ENCODE measurements around the gene CHRNA9. TPM values are rescaled to one million over a fixed set of nuclear protein-coding genes. Genes with fewer than 3 reads are reported as not detected.
A peak's percentile ranks its signal among the peaks of the same experiment; 100 is the strongest.

CHRNA9 gene
- total RNA-seq, 1 experiment from 2014 or later = 1.2 TPM

DNA sequence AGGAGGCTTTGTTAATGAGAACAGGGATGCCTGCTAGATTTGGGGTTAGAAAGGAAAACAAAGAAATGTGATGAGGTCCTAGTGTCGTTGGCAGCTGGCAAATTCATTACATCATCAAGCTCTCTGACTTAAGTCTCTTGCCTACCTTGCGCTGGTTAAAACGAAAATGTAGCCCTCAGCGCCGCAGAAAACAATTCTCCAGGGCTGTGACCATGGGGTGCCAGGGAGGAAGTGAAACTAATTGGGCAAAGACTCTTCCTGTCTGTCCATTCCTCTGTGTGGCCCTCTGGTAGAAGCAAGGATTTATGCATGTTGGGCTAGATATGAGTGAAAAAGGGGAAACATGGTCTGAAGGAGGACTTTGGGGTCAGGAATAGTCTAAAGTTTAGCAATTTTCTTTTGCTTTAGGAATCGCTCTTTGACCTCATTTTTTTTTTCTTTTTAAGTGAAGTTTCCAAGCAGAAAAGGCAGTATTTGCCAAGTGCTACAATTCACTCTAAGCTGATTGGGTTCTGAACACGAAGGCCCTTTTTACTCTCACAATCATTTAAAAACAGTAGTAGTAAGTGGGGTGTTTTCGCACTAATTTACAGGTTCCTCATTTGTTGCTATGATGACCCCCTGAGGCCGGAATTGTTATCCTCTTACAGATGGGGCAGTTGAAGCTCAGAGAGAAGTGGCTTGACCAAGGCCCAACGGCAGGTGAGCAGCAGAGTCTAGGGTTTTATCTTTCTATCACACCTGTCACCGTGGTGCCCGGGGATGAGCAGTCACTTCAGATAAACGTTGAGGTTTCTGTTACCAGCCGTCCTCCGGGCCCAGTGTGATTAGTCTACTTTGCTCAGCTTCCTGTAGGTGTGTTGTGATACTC lies 27.3 kb upstream of the CHRNA9 start:
- peaks cover 56% of the 10 kb centered on the region for H3K4me1 Mint-ChIP-seq
- POLR2A ChIA-PET = no interaction called here

More for the DNA sequence above, 27.3 kb upstream of the CHRNA9 start:
- TF ChIP-seq ATF1 (CRISPR knock-in tag; IDR thresholded peaks at IDR 0.05) = no peak
- TF ChIP-seq NR2C2 (CRISPR knock-in tag; IDR thresholded peaks at IDR 0.05) = no peak
- TF ChIP-seq, protein P1, sequence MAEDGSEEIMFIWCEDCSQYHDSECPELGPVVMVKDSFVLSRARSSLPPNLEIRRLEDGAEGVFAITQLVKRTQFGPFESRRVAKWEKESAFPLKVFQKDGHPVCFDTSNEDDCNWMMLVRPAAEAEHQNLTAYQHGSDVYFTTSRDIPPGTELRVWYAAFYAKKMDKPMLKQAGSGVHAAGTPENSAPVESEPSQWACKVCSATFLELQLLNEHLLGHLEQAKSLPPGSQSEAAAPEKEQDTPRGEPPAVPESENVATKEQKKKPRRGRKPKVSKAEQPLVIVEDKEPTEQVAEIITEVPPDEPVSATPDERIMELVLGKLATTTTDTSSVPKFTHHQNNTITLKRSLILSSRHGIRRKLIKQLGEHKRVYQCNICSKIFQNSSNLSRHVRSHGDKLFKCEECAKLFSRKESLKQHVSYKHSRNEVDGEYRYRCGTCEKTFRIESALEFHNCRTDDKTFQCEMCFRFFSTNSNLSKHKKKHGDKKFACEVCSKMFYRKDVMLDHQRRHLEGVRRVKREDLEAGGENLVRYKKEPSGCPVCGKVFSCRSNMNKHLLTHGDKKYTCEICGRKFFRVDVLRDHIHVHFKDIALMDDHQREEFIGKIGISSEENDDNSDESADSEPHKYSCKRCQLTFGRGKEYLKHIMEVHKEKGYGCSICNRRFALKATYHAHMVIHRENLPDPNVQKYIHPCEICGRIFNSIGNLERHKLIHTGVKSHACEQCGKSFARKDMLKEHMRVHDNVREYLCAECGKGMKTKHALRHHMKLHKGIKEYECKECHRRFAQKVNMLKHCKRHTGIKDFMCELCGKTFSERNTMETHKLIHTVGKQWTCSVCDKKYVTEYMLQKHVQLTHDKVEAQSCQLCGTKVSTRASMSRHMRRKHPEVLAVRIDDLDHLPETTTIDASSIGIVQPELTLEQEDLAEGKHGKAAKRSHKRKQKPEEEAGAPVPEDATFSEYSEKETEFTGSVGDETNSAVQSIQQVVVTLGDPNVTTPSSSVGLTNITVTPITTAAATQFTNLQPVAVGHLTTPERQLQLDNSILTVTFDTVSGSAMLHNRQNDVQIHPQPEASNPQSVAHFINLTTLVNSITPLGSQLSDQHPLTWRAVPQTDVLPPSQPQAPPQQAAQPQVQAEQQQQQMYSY (CRISPR knock-in tag; IDR thresholded peaks at IDR 0.05) = no peak
- TF ChIP-seq, protein P2, sequence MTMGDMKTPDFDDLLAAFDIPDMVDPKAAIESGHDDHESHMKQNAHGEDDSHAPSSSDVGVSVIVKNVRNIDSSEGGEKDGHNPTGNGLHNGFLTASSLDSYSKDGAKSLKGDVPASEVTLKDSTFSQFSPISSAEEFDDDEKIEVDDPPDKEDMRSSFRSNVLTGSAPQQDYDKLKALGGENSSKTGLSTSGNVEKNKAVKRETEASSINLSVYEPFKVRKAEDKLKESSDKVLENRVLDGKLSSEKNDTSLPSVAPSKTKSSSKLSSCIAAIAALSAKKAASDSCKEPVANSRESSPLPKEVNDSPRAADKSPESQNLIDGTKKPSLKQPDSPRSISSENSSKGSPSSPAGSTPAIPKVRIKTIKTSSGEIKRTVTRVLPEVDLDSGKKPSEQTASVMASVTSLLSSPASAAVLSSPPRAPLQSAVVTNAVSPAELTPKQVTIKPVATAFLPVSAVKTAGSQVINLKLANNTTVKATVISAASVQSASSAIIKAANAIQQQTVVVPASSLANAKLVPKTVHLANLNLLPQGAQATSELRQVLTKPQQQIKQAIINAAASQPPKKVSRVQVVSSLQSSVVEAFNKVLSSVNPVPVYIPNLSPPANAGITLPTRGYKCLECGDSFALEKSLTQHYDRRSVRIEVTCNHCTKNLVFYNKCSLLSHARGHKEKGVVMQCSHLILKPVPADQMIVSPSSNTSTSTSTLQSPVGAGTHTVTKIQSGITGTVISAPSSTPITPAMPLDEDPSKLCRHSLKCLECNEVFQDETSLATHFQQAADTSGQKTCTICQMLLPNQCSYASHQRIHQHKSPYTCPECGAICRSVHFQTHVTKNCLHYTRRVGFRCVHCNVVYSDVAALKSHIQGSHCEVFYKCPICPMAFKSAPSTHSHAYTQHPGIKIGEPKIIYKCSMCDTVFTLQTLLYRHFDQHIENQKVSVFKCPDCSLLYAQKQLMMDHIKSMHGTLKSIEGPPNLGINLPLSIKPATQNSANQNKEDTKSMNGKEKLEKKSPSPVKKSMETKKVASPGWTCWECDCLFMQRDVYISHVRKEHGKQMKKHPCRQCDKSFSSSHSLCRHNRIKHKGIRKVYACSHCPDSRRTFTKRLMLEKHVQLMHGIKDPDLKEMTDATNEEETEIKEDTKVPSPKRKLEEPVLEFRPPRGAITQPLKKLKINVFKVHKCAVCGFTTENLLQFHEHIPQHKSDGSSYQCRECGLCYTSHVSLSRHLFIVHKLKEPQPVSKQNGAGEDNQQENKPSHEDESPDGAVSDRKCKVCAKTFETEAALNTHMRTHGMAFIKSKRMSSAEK (CRISPR knock-in tag; IDR thresholded peaks at IDR 0.05; ENCODE audit: borderline replicate concordance) = no peak
- no peak for TF ChIP-seq NFE2L1 (CRISPR knock-in tag; IDR thresholded peaks at IDR 0.05)
- TF ChIP-seq ESRRA (CRISPR knock-in tag; IDR thresholded peaks at IDR 0.05; ENCODE audit: borderline replicate concordance) = no peak
- TF ChIP-seq OVOL2 (CRISPR knock-in tag; IDR thresholded peaks at IDR 0.05; ENCODE audit: borderline replicate concordance) = no peak
- TF ChIP-seq, protein P3, sequence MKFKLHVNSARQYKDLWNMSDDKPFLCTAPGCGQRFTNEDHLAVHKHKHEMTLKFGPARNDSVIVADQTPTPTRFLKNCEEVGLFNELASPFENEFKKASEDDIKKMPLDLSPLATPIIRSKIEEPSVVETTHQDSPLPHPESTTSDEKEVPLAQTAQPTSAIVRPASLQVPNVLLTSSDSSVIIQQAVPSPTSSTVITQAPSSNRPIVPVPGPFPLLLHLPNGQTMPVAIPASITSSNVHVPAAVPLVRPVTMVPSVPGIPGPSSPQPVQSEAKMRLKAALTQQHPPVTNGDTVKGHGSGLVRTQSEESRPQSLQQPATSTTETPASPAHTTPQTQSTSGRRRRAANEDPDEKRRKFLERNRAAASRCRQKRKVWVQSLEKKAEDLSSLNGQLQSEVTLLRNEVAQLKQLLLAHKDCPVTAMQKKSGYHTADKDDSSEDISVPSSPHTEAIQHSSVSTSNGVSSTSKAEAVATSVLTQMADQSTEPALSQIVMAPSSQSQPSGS (CRISPR knock-in tag; IDR thresholded peaks at IDR 0.05; ENCODE audit: borderline replicate concordance, low read depth) = no peak
- TF ChIP-seq, protein P4, sequence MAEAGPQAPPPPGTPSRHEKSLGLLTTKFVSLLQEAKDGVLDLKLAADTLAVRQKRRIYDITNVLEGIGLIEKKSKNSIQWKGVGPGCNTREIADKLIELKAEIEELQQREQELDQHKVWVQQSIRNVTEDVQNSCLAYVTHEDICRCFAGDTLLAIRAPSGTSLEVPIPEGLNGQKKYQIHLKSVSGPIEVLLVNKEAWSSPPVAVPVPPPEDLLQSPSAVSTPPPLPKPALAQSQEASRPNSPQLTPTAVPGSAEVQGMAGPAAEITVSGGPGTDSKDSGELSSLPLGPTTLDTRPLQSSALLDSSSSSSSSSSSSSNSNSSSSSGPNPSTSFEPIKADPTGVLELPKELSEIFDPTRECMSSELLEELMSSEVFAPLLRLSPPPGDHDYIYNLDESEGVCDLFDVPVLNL (CRISPR knock-in tag; IDR thresholded peaks at IDR 0.05; ENCODE audit: borderline replicate concordance, low read depth) = no peak
- TF ChIP-seq ZNF263 (CRISPR knock-in tag; IDR thresholded peaks at IDR 0.05; ENCODE audit: low read depth) = no peak
- TF ChIP-seq FOXJ3 (CRISPR knock-in tag; IDR thresholded peaks at IDR 0.05; ENCODE audit: borderline replicate concordance) = no peak
- Mint-ChIP-seq H3K27me3 (ENCODE audit: low read depth) (peaks cover 6% of the 10 kb centered on the region; the same call in 1 of the 2 replicates), H3K36me3 (peaks cover 9% of the 10 kb centered on the region), H3K4me3 (no peak overlapping the region), H3K27ac (peak overlapping the region; percentile 81), H3K9me3 (peaks cover 15% of the 10 kb centered on the region)
- DNase-seq (ENCODE audit: low spot score) = no peak
- ATAC-seq = peak; percentile 4; the same call in 1 of the 2 replicates
- CTCF ChIA-PET = interaction anchor here (0.6 to 5.1 kb wide), 5 partner anchors 9 to 156 kb away, joined by 3 to 32 read pairs (median 6); no protein-coding TSS in a partner anchor

Measured in WTC11 (cell line).